Epithelial cell of esophagus (primary cell): ENCODE data around the gene NUTF2.
A peak's percentile ranks its signal among the peaks of the same experiment; 100 is the strongest.

Experiments used
- DNase-seq: peaks from one replicate; pipeline ENCODE4 v3.0.0; 2010; ENCODE audit warnings: low read depth
- H3K4me3 ChIP-seq: 2 replicates; pipeline ENCODE4 v1.5.1; 2011; ENCODE audit warnings: mild to moderate bottlenecking, low read length, control low read depth
- CTCF ChIP-seq: IDR thresholded peaks from 2 replicates; pipeline ENCODE4 v1.5.1; 2011; ENCODE audit warnings: low read depth, mild to moderate bottlenecking, low read length, control low read depth, inconsistent platforms; ENCODE audit not compliant: insufficient read depth; ENCODE audit errors: missing control alignments

The NUTF2 gene

GRCh38 chr16:67837811-67838210, 8.9 kb upstream of the NUTF2 start:
- H3K4me3 ChIP-seq: no peak overlapping the region
- no peak for DNase-seq
- no peak for TF ChIP-seq CTCF

- peak overlapping the region; percentile 92 for H3K4me3 ChIP-seq
- no peak for DNase-seq
Measured at GRCh38 chr16:67841198-67841815, 5.4 kb upstream of the NUTF2 start.

GRCh38 chr16:67841816-67842508, 4.8 kb upstream of the NUTF2 start, which contains the start of gene THAP11:
Gene THAP11 (plus strand): TSS chr16:67842320. CDS start chr16:67842555, 235 bp downstream.
- TF ChIP-seq CTCF: peak; percentile 83
- DNase-seq: peak; percentile 96
- H3K4me3 ChIP-seq: peak within 1 kb of the TSS; percentile 92

More at GRCh38 chr16:67841198-67841815, 5.4 kb upstream of the NUTF2 start:
- TF ChIP-seq CTCF: no peak

- peak overlapping the region; percentile 92 for H3K4me3 ChIP-seq
- peak; percentile 46 for DNase-seq
- peak; percentile 31 for TF ChIP-seq CTCF
Measured at GRCh38 chr16:67842509-67843342, 4.0 kb upstream of the NUTF2 start.

- no peak for DNase-seq
- H3K4me3 ChIP-seq: peak overlapping the region; percentile 92
- TF ChIP-seq CTCF: no peak
Measured at GRCh38 chr16:67843343-67843765, 3.4 kb upstream of the NUTF2 start.

GRCh38 chr16:67844497-67844896, 2.2 kb upstream of the NUTF2 start:
- peak; percentile 37 for TF ChIP-seq CTCF
- DNase-seq: peak; percentile 83
- H3K4me3 ChIP-seq: no peak overlapping the region
